HEK293 (cell line): ENCODE data around the gene ADGRF1.

Experiments used
- CTCF ChIA-PET: fragments of 350-600 bp; formaldehyde crosslinking; extraction: SDS; loops from one replicate; lab custom pipeline; 2021; ENCODE audit warnings: antibody characterized with exemption; lab: Yijun Ruan, JAX
- POLR2A ChIA-PET: fragments of 300-600 bp; formaldehyde crosslinking; extraction: SDS; loops from one replicate; lab custom pipeline; 2020; ENCODE audit warnings: antibody characterized with exemption, inconsistent platforms; lab: Yijun Ruan, JAX
- H3K27ac ChIP-seq: fragments of 200-500 bp; sonication (Bioruptor generic); 2 replicates; pipeline ENCODE4 v1.5.1; 2014; ENCODE audit warnings: low read depth, low read length, control low read depth, inconsistent platforms; ENCODE audit errors: extremely low read depth
- H3K36me3 ChIP-seq, 2 experiments: fragments of 200-500 bp in 1 of 2; sonication (Bioruptor generic) in 1 of 2; 1 replicate in 1 of 2; 2 replicates in 1 of 2; pipeline ENCODE4 v1.5.1; 2014 to 2017; ENCODE audit warnings: inconsistent platforms in 2 of 2, low read length in 2 of 2; ENCODE audit not compliant: control insufficient read depth in 2 of 2, insufficient read depth in 1 of 2
- H3K4me1 ChIP-seq: fragments of 200-500 bp; sonication (Bioruptor generic); 2 replicates; pipeline ENCODE4 v1.5.1; 2014; ENCODE audit warnings: mild to moderate bottlenecking, low read length, inconsistent platforms; ENCODE audit not compliant: control insufficient read depth, insufficient read depth
- H3K4me3 ChIP-seq: 2 replicates; pipeline ENCODE4 v1.5.1; 2011; ENCODE audit warnings: low read depth, mild to moderate bottlenecking, control low read depth, low read length, moderate library complexity
- H3K9me3 ChIP-seq: fragments of 200-500 bp; sonication (Bioruptor generic); 2 replicates; pipeline ENCODE4 v1.5.1; 2014; ENCODE audit warnings: low read depth, low read length, inconsistent platforms; ENCODE audit not compliant: control insufficient read depth, insufficient read depth
- GLIS2 ChIP-seq: fragments of 450-650 bp; formaldehyde crosslinking; IDR thresholded peaks from 2 replicates; pipeline ENCODE4 v1.5.1; 2016; ENCODE audit warnings: missing biosample characterization, missing genetic modification characterization
- KLF1 ChIP-seq: fragments of 450-650 bp; formaldehyde crosslinking; IDR thresholded peaks from 2 replicates; pipeline ENCODE4 v1.5.1; 2016; ENCODE audit warnings: missing biosample characterization, missing genetic modification characterization
- KLF9 ChIP-seq: fragments of 450-650 bp; formaldehyde crosslinking; IDR thresholded peaks from 2 replicates; pipeline ENCODE4 v1.5.1; 2016; ENCODE audit warnings: missing biosample characterization, missing genetic modification characterization, low read depth
- OSR2 ChIP-seq: fragments of 450-650 bp; formaldehyde crosslinking; IDR thresholded peaks from 2 replicates; pipeline ENCODE4 v1.5.1; 2016; ENCODE audit warnings: missing biosample characterization, missing genetic modification characterization
- RBAK ChIP-seq: fragments of 450-650 bp; formaldehyde crosslinking; IDR thresholded peaks from 2 replicates; pipeline ENCODE4 v1.5.1; 2016; ENCODE audit warnings: missing biosample characterization, missing genetic modification characterization
- SCRT2 ChIP-seq: fragments of 450-650 bp; formaldehyde crosslinking; IDR thresholded peaks from 2 replicates; pipeline ENCODE4 v1.5.1; 2016; ENCODE audit warnings: missing biosample characterization, missing genetic modification characterization
- TRIM28 ChIP-seq: IDR thresholded peaks from 2 replicates; pipeline ENCODE4 v1.6.1; 2011; ENCODE audit warnings: low read length, control low read depth, borderline replicate concordance
- YY1 ChIP-seq: fragments of 450-650 bp; formaldehyde crosslinking; IDR thresholded peaks from 2 replicates; pipeline ENCODE4 v1.5.1; 2018; ENCODE audit warnings: missing biosample characterization, missing genetic modification characterization
- ZBTB1 ChIP-seq: fragments of 450-650 bp; formaldehyde crosslinking; IDR thresholded peaks from 2 replicates; pipeline ENCODE4 v1.5.1; 2016; ENCODE audit warnings: missing biosample characterization, missing genetic modification characterization
- ZBTB7A ChIP-seq: fragments of 450-650 bp; formaldehyde crosslinking; IDR thresholded peaks from 2 replicates; pipeline ENCODE4 v1.5.1; 2016; ENCODE audit warnings: low read depth, missing biosample characterization, missing genetic modification characterization
- ZBTB8A ChIP-seq: fragments of 450-650 bp; formaldehyde crosslinking; IDR thresholded peaks from 2 replicates; pipeline ENCODE4 v1.5.1; 2016; ENCODE audit warnings: missing biosample characterization, missing genetic modification characterization
- ZNF10 ChIP-seq: fragments of 450-650 bp; formaldehyde crosslinking; IDR thresholded peaks from 2 replicates; pipeline ENCODE4 v1.5.1; 2017; ENCODE audit warnings: missing biosample characterization, missing genetic modification characterization
- ZNF146 ChIP-seq: fragments of 450-650 bp; formaldehyde crosslinking; IDR thresholded peaks from 2 replicates; pipeline ENCODE4 v1.5.1; 2016; ENCODE audit warnings: missing biosample characterization, missing genetic modification characterization
- ZNF16 ChIP-seq: fragments of 450-650 bp; formaldehyde crosslinking; IDR thresholded peaks from 2 replicates; pipeline ENCODE4 v1.5.1; 2016; ENCODE audit warnings: low read depth, missing biosample characterization, missing genetic modification characterization
- ZNF214 ChIP-seq: fragments of 450-650 bp; formaldehyde crosslinking; IDR thresholded peaks from 2 replicates; pipeline ENCODE4 v1.5.1; 2017; ENCODE audit warnings: missing biosample characterization, mild to moderate bottlenecking, missing genetic modification characterization, borderline replicate concordance
- ZNF23 ChIP-seq: fragments of 450-650 bp; formaldehyde crosslinking; IDR thresholded peaks from 2 replicates; pipeline ENCODE4 v1.5.1; 2016; ENCODE audit warnings: missing biosample characterization, missing genetic modification characterization, borderline replicate concordance
- ZNF311 ChIP-seq: fragments of 450-650 bp; formaldehyde crosslinking; IDR thresholded peaks from 2 replicates; pipeline ENCODE4 v1.5.1; 2017; ENCODE audit warnings: missing biosample characterization, missing genetic modification characterization, borderline replicate concordance
- ZNF324 ChIP-seq: fragments of 450-650 bp; formaldehyde crosslinking; IDR thresholded peaks from 2 replicates; pipeline ENCODE4 v1.5.1; 2016; ENCODE audit warnings: missing biosample characterization, missing genetic modification characterization
- ZNF350 ChIP-seq: fragments of 450-650 bp; formaldehyde crosslinking; IDR thresholded peaks from 2 replicates; pipeline ENCODE4 v1.5.0; 2017; ENCODE audit warnings: missing biosample characterization, mild to moderate bottlenecking, missing genetic modification characterization
- ZNF354C ChIP-seq: fragments of 450-650 bp; formaldehyde crosslinking; IDR thresholded peaks from 2 replicates; pipeline ENCODE4 v1.5.1; 2016; ENCODE audit warnings: missing biosample characterization, missing genetic modification characterization, low read depth, borderline replicate concordance
- ZNF37A ChIP-seq: fragments of 450-650 bp; IDR thresholded peaks from 2 replicates; pipeline ENCODE4 v1.5.1; 2018; ENCODE audit warnings: missing biosample characterization, missing genetic modification characterization
- ZNF449 ChIP-seq: fragments of 450-650 bp; formaldehyde crosslinking; IDR thresholded peaks from 2 replicates; pipeline ENCODE4 v1.5.1; 2017; ENCODE audit warnings: missing biosample characterization, mild to moderate bottlenecking, missing genetic modification characterization, moderate library complexity
- ZNF501 ChIP-seq: fragments of 450-650 bp; formaldehyde crosslinking; IDR thresholded peaks from 2 replicates; pipeline ENCODE4 v1.5.1; 2016; ENCODE audit warnings: missing biosample characterization, missing genetic modification characterization
- ZNF585B ChIP-seq: fragments of 450-650 bp; formaldehyde crosslinking; IDR thresholded peaks from 2 replicates; pipeline ENCODE4 v1.5.1; 2016; ENCODE audit warnings: missing biosample characterization, missing genetic modification characterization
- ZNF621 ChIP-seq: fragments of 450-650 bp; formaldehyde crosslinking; IDR thresholded peaks from 2 replicates; pipeline ENCODE4 v1.5.1; 2017; ENCODE audit warnings: missing biosample characterization, missing genetic modification characterization
- ZNF629 ChIP-seq: fragments of 450-650 bp; formaldehyde crosslinking; IDR thresholded peaks from 2 replicates; pipeline ENCODE4 v1.5.1; 2017; ENCODE audit warnings: missing biosample characterization, missing genetic modification characterization
- ZNF645 ChIP-seq: fragments of 450-650 bp; formaldehyde crosslinking; IDR thresholded peaks from 2 replicates; pipeline ENCODE4; 2016; ENCODE audit warnings: missing biosample characterization, missing genetic modification characterization
- ZNF658 ChIP-seq: fragments of 450-650 bp; formaldehyde crosslinking; IDR thresholded peaks from 2 replicates; pipeline ENCODE4; 2016; ENCODE audit warnings: missing biosample characterization, missing genetic modification characterization
- ZNF830 ChIP-seq: fragments of 450-650 bp; IDR thresholded peaks from 2 replicates; pipeline ENCODE4 v1.5.0; 2018; ENCODE audit warnings: missing biosample characterization, missing genetic modification characterization, low read depth, mild to moderate bottlenecking, moderate library complexity
- ZSCAN4 ChIP-seq: fragments of 450-650 bp; formaldehyde crosslinking; IDR thresholded peaks from 2 replicates; pipeline ENCODE4 v1.5.1; 2017; ENCODE audit warnings: missing biosample characterization, missing genetic modification characterization
- ZXDB ChIP-seq: fragments of 450-650 bp; formaldehyde crosslinking; IDR thresholded peaks from 2 replicates; pipeline ENCODE4 v1.5.1; 2016; ENCODE audit warnings: missing biosample characterization, missing genetic modification characterization
- TF ChIP-seq, protein P1 (sequence below): fragments of 450-650 bp; formaldehyde crosslinking; IDR thresholded peaks from 2 replicates; pipeline ENCODE4 v1.5.1; 2017; ENCODE audit warnings: missing biosample characterization, missing genetic modification characterization
- TF ChIP-seq, protein P2 (sequence below): fragments of 450-650 bp; IDR thresholded peaks from 2 replicates; pipeline ENCODE4 v1.5.1; 2018; ENCODE audit warnings: missing biosample characterization, mild to moderate bottlenecking, missing genetic modification characterization

The ADGRF1 gene

GRCh38 chr6:47016909-47017308, 25.2 kb downstream of the ADGRF1 start (continued):
- TF ChIP-seq ZNF830 (tag by site-specific recombination) = no peak
- no peak for TF ChIP-seq ZNF146 (tag by site-specific recombination)
- TF ChIP-seq ZNF621 (tag by site-specific recombination) = no peak
- no peak for TF ChIP-seq ZNF350 (tag by site-specific recombination)
- no peak for TF ChIP-seq ZNF214 (tag by site-specific recombination)
- TF ChIP-seq RBAK (tag by site-specific recombination) = no peak
- TF ChIP-seq, protein P1, sequence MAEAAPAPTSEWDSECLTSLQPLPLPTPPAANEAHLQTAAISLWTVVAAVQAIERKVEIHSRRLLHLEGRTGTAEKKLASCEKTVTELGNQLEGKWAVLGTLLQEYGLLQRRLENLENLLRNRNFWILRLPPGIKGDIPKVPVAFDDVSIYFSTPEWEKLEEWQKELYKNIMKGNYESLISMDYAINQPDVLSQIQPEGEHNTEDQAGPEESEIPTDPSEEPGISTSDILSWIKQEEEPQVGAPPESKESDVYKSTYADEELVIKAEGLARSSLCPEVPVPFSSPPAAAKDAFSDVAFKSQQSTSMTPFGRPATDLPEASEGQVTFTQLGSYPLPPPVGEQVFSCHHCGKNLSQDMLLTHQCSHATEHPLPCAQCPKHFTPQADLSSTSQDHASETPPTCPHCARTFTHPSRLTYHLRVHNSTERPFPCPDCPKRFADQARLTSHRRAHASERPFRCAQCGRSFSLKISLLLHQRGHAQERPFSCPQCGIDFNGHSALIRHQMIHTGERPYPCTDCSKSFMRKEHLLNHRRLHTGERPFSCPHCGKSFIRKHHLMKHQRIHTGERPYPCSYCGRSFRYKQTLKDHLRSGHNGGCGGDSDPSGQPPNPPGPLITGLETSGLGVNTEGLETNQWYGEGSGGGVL (tag by site-specific recombination) = no peak

GRCh38 chr6:47016261-47016660, 25.9 kb downstream of the ADGRF1 start:
- no peaks in the 10 kb centered on the region for H3K36me3 ChIP-seq
- CTCF ChIA-PET = interaction anchor here (0.7 to 2.6 kb wide), 6 partner anchors 19 to 291 kb away, joined by 3 to 11 read pairs (median 3); no protein-coding TSS in a partner anchor
- no peak for TF ChIP-seq ZNF324 (tag by site-specific recombination)
- no peak for TF ChIP-seq ZNF23 (tag by site-specific recombination)
- TF ChIP-seq YY1 (tag by site-specific recombination) = no peak
- peak; percentile 89 for TF ChIP-seq TRIM28
- no peak for TF ChIP-seq ZNF311
- no peak for TF ChIP-seq ZBTB7A (tag by site-specific recombination)
- no peak for TF ChIP-seq ZBTB8A (tag by site-specific recombination)
- TF ChIP-seq SCRT2 (tag by site-specific recombination) = 0 out of 2 replicates have a peak, but pooled peaks have one; percentile 11
- TF ChIP-seq ZNF449 (tag by site-specific recombination) = no peak
- no peak for TF ChIP-seq KLF1 (tag by site-specific recombination)
- TF ChIP-seq ZNF37A (tag by site-specific recombination) = no peak
- TF ChIP-seq ZNF354C (tag by site-specific recombination) = no peak
- no peak for TF ChIP-seq KLF9
- TF ChIP-seq ZNF585B (tag by site-specific recombination) = no peak
- no peak for TF ChIP-seq ZSCAN4 (tag by site-specific recombination)
- TF ChIP-seq ZNF501 = no peak
- TF ChIP-seq OSR2 = no peak
- no peak for TF ChIP-seq GLIS2
- peak; percentile 93 for TF ChIP-seq ZNF10
- TF ChIP-seq, protein P2, sequence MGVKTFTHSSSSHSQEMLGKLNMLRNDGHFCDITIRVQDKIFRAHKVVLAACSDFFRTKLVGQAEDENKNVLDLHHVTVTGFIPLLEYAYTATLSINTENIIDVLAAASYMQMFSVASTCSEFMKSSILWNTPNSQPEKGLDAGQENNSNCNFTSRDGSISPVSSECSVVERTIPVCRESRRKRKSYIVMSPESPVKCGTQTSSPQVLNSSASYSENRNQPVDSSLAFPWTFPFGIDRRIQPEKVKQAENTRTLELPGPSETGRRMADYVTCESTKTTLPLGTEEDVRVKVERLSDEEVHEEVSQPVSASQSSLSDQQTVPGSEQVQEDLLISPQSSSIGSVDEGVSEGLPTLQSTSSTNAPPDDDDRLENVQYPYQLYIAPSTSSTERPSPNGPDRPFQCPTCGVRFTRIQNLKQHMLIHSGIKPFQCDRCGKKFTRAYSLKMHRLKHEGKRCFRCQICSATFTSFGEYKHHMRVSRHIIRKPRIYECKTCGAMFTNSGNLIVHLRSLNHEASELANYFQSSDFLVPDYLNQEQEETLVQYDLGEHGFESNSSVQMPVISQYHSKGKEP (tag by site-specific recombination) = no peak
- no peak for TF ChIP-seq ZXDB
- no peak for TF ChIP-seq ZNF658
- TF ChIP-seq ZBTB1 (tag by site-specific recombination) = no peak
- TF ChIP-seq ZNF16 (tag by site-specific recombination) = no peak
- TF ChIP-seq ZNF629 (tag by site-specific recombination) = no peak
- no peak for TF ChIP-seq ZNF645 (tag by site-specific recombination)
- TF ChIP-seq, all 188 proteins: peak for 3
- no peak overlapping the region for H3K27ac ChIP-seq
- peaks cover 7% of the 10 kb centered on the region for H3K4me1 ChIP-seq
- H3K4me3 ChIP-seq = no peak overlapping the region
- POLR2A ChIA-PET = interaction anchor here (1.6 kb wide), 1 partner anchor 18 kb away, joined by 3 read pairs; no protein-coding TSS in a partner anchor
- no peaks in the 10 kb centered on the region for H3K9me3 ChIP-seq
